ENCODE results near the gene ANKRD60. TPM values are rescaled to one million over a fixed set of nuclear protein-coding genes. Genes with fewer than 3 reads are reported as not detected.

Gene ANKRD60
- total RNA-seq, 1 experiment from 2014 or later = not detected

DNA sequence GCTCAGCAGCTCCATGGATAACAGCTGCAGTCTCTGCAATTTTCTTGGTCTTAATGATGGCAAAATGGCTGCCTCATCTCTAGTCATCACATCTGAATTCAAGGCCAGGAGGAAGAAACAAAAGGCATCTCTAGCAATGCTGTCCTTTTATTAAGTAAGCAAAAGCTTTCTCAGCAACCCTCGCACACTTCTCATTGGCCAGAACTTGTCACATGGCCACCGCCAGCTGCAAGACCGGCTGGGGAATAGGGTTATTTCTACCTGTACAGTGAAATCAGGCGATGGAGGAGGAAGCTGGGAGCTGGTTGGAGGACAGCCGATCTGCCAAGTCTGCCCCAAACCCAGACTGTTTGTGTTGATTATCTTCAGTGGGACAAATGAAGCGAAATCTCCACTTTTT, 33.4 kb downstream of the ANKRD60 start:
- Histone ChIP-seq H2BK12ac (ENCODE audit: insufficient read length, low read depth, low read length) (no peak overlapping the region), H2BK20ac (ENCODE audit: low read depth, low read length, poor library complexity, severe bottlenecking) (no peak overlapping the region), H3K18ac (ENCODE audit: insufficient read length, low read depth, low read length) (no peak overlapping the region), H3K4me2 (ENCODE audit: insufficient read depth, insufficient read length, low read length) (no peak overlapping the region), H4K8ac (replicated peaks; ENCODE audit: insufficient read length, low read depth, low read length) (no peak overlapping the region), H3K56ac (ENCODE audit: insufficient read length, low read depth, low read length) (no peak overlapping the region), H4K91ac (ENCODE audit: insufficient read length, low read depth, low read length) (no peak overlapping the region), H2BK5ac (ENCODE audit: insufficient read length, low read length) (no peak overlapping the region), H3K4me1 (ENCODE audit: insufficient read depth, low read length) (no peaks in the 10 kb centered on the region), H3K23ac (ENCODE audit: insufficient read length, low read depth, low read length) (no peak overlapping the region), H3K27me3 (ENCODE audit: insufficient read depth, low read length) (no peaks in the 10 kb centered on the region), H3K9me3 (ENCODE audit: control insufficient read depth, low read depth, low read length) (no peaks in the 10 kb centered on the region), H3T11ph (ENCODE audit: low read length) (no peak overlapping the region), H4K5ac (ENCODE audit: insufficient read length, low read depth, low read length) (no peak overlapping the region), H2AK5ac (ENCODE audit: insufficient read length, low read length) (no peak overlapping the region), H3K9ac (ENCODE audit: extremely low read depth, insufficient read length, low read length) (no peak overlapping the region), H3K79me2 (ENCODE audit: insufficient read depth, low read length) (no peaks in the 10 kb centered on the region), H3K14ac (ENCODE audit: insufficient read depth, low read length) (no peak overlapping the region), H3K79me1 (ENCODE audit: insufficient read depth, low read depth, low read length, poor library complexity, severe bottlenecking) (no peaks in the 10 kb centered on the region), H3K4ac (ENCODE audit: low read depth, low read length) (no peak overlapping the region), H2AFZ (ENCODE audit: low read length) (no peak overlapping the region), H4K20me1 (ENCODE audit: control insufficient read depth, insufficient read depth, insufficient read length) (no peaks in the 10 kb centered on the region), H3K23me2 (ENCODE audit: insufficient read length, low read depth, low read length, poor library complexity, severe bottlenecking) (no peaks in the 10 kb centered on the region), H3K27ac (ENCODE audit: insufficient read length, low read depth, low read length) (no peak overlapping the region), H2BK15ac (ENCODE audit: low read depth, low read length) (no peak overlapping the region), H2BK120ac (ENCODE audit: low read depth, low read length, poor library complexity, severe bottlenecking) (no peak overlapping the region)
- no peak overlapping the region for H3K4me3 Mint-ChIP-seq
- H3K36me3 Mint-ChIP-seq (ENCODE audit: insufficient read depth in 1 of 3, low read depth in 3 of 3) = no peaks in the 10 kb centered on the region; a peak in 2 of 7 replicates
- no peaks in the 10 kb centered on the region for H3K4me1 Mint-ChIP-seq
- TF ChIP-seq, protein P1, sequence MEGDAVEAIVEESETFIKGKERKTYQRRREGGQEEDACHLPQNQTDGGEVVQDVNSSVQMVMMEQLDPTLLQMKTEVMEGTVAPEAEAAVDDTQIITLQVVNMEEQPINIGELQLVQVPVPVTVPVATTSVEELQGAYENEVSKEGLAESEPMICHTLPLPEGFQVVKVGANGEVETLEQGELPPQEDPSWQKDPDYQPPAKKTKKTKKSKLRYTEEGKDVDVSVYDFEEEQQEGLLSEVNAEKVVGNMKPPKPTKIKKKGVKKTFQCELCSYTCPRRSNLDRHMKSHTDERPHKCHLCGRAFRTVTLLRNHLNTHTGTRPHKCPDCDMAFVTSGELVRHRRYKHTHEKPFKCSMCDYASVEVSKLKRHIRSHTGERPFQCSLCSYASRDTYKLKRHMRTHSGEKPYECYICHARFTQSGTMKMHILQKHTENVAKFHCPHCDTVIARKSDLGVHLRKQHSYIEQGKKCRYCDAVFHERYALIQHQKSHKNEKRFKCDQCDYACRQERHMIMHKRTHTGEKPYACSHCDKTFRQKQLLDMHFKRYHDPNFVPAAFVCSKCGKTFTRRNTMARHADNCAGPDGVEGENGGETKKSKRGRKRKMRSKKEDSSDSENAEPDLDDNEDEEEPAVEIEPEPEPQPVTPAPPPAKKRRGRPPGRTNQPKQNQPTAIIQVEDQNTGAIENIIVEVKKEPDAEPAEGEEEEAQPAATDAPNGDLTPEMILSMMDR (conservative IDR thresholded peaks at IDR 0.05) = no peak
- H3K27ac Mint-ChIP-seq = no peak overlapping the region
- DNase-seq = no peak
- no CpG with 5 or more reads among the region's 6 CpGs for WGBS (ENCODE audit: extremely low coverage, insufficient read length, low lambda C conversion rate)
- peaks cover 5 to 10% of the 10 kb centered on the region in 2 experiments for H3K9me3 Mint-ChIP-seq
- peaks cover 26% of the 10 kb centered on the region for H3K27me3 Mint-ChIP-seq (ENCODE audit: low read depth)
